Esophagus muscularis mucosa (tissue), 4 donors: ENCODE measurements around the gene TP63. TPM values are rescaled to one million over a fixed set of nuclear protein-coding genes. Genes with fewer than 3 reads are reported as not detected.

Source experiments
- DNase-seq: peaks from one replicate; pipeline ENCODE4 v3.0.0-alpha.2; 2017; ENCODE audit errors: extremely low spot score
- H3K27ac ChIP-seq, 4 donors: fragments of 200-600 bp; sonication (generic); replicated peaks in 1 of 4; 1 replicate in 3 of 4; 2 replicates in 1 of 4; pipeline ENCODE4 v1.5.1; 2016 to 2019; ENCODE audit warnings: mild to moderate bottlenecking in 1 of 4
- H3K27me3 ChIP-seq, 4 donors: fragments of 200-600 bp; sonication (generic); one replicate each; pipeline versions ENCODE4 v1.5.1 to v1.6.0; 2016 to 2019
- H3K36me3 ChIP-seq, 4 donors: fragments of 200-600 bp; sonication (generic); one replicate each; pipeline ENCODE4 v1.5.1; 2016 to 2019
- H3K4me1 ChIP-seq, 4 donors: fragments of 200-600 bp; sonication (generic); one replicate each; pipeline ENCODE4 v1.5.1; 2016 to 2019
- H3K4me3 ChIP-seq, 4 donors: fragments of 200-600 bp; sonication (generic); 1 replicate in 2 of 4; 2 replicates in 2 of 4; pipeline ENCODE4 v1.5.1; 2016 to 2019; ENCODE audit warnings: mild to moderate bottlenecking in 4 of 4, moderate library complexity in 1 of 4
- H3K9me3 ChIP-seq, 4 donors: fragments of 200-600 bp; sonication (generic); 1 replicate in 3 of 4; 2 replicates in 1 of 4; pipeline ENCODE4 v1.5.1; 2016 to 2019
- CTCF ChIP-seq, 3 experiments: fragments of 200-600 bp in 2 of 3; fragments of 450-650 bp in 1 of 3; sonication (generic) in 2 of 3; IDR thresholded peaks; one replicate each; pipeline ENCODE4 v1.5.1; 2017 to 2019; ENCODE audit warnings: antibody characterized with exemption in 3 of 3, mild to moderate bottlenecking in 2 of 3, moderate library complexity in 1 of 3
- EP300 ChIP-seq: sonication (generic); formaldehyde crosslinking; IDR thresholded peaks from one replicate; pipeline ENCODE4 v1.6.1; 2017; ENCODE audit warnings: antibody characterized with exemption
- POLR2A ChIP-seq: fragments of 450-650 bp; IDR thresholded peaks from one replicate; pipeline ENCODE4 v1.6.1; 2017; ENCODE audit warnings: antibody characterized with exemption, moderate library complexity, mild to moderate bottlenecking, low read depth
- POLR2AphosphoS5 ChIP-seq, 2 donors: sonication (generic); formaldehyde crosslinking; IDR thresholded peaks; one replicate each; pipeline ENCODE4 v1.6.1; 2017; ENCODE audit warnings: antibody characterized with exemption in 2 of 2
- WGBS: methylation state at CpG from one replicate; pipeline ENCODE4 v1.1.5; 2018; 5-methylcytosine and 5-hydroxymethylcytosine counted together
- intact Hi-C: fragments of 100-400 bp; cut with DNase I; formaldehyde crosslinking; loops from one replicate; pipeline ENCODE4 v1.15.1; 2023
- total RNA-seq, 4 donors: library from RNA; depleted of rRNA; stranded (reverse); fragments of >200 nt; gene quantifications; one replicate each; pipeline versions ENCODE4 v1.1.0 to v1.2.1, GENCODE V29; 2016

The TP63 gene
- total RNA-seq, 4 donors from 2014 or later = under 0.01 to 0.34 (median 0.21) TPM

GRCh38 chr3:189914799-189915198, 283.6 kb downstream of the TP63 start:
- no peak for TF ChIP-seq CTCF (IDR thresholded peaks at IDR 0.05)
- no peak for TF ChIP-seq POLR2A
- TF ChIP-seq POLR2AphosphoS5 (IDR thresholded peaks at IDR 0.05) = no peak
- no peak for TF ChIP-seq EP300
- H3K36me3 ChIP-seq = no peaks in the 10 kb centered on the region
- intact Hi-C loops = no loop called here
- H3K4me3 ChIP-seq = no peak overlapping the region
- H3K27ac ChIP-seq = no peak overlapping the region
- no peak for DNase-seq
- no peaks in the 10 kb centered on the region for H3K27me3 ChIP-seq
- no peaks in the 10 kb centered on the region for H3K4me1 ChIP-seq
- no peaks in the 10 kb centered on the region for H3K9me3 ChIP-seq
- WGBS = 72% methylated on average over 3 of the region's 3 CpGs

GRCh38 chr3:189921770-189922169, 290.6 kb downstream of the TP63 start:
- TF ChIP-seq POLR2A (no peak), POLR2AphosphoS5 (IDR thresholded peaks at IDR 0.05) (no peak), EP300 (no peak), CTCF (IDR thresholded peaks at IDR 0.05) (no peak)
- H3K27me3 ChIP-seq = no peaks in the 10 kb centered on the region

GRCh38 chr3:189927975-189928895, 297.0 kb downstream of the TP63 start:
- no peak for DNase-seq
- 77% methylated on average over 6 of the region's 6 CpGs for WGBS
- intact Hi-C loops = no loop called here

More at GRCh38 chr3:189921770-189922169, 290.6 kb downstream of the TP63 start:
- no peaks in the 10 kb centered on the region for H3K9me3 ChIP-seq
- no peak for DNase-seq
- H3K4me1 ChIP-seq = no peaks in the 10 kb centered on the region
- no peaks in the 10 kb centered on the region for H3K36me3 ChIP-seq
- no peak overlapping the region for H3K27ac ChIP-seq
- intact Hi-C loops = no loop called here
- no peak overlapping the region for H3K4me3 ChIP-seq

GRCh38 chr3:189936201-189936945, 305.2 kb downstream of the TP63 start:
- no peaks in the 10 kb centered on the region for H3K27me3 ChIP-seq
- no peak for TF ChIP-seq EP300
- TF ChIP-seq POLR2A = no peak
- TF ChIP-seq POLR2AphosphoS5 (IDR thresholded peaks at IDR 0.05) = no peak
- no peak for TF ChIP-seq CTCF (IDR thresholded peaks at IDR 0.05)
- no peaks in the 10 kb centered on the region for H3K4me1 ChIP-seq
- no peak overlapping the region for H3K4me3 ChIP-seq
- intact Hi-C loops = no loop called here
- no peaks in the 10 kb centered on the region for H3K9me3 ChIP-seq
- H3K27ac ChIP-seq = no peak overlapping the region
- no peak for DNase-seq
- H3K36me3 ChIP-seq = no peaks in the 10 kb centered on the region
- WGBS = 78% methylated on average over 6 of the region's 6 CpGs

More at GRCh38 chr3:189927975-189928895, 297.0 kb downstream of the TP63 start:
- no peak overlapping the region for H3K4me3 ChIP-seq
- no peak overlapping the region for H3K27ac ChIP-seq
- no peaks in the 10 kb centered on the region for H3K9me3 ChIP-seq
- no peaks in the 10 kb centered on the region for H3K4me1 ChIP-seq
- no peaks in the 10 kb centered on the region for H3K27me3 ChIP-seq
- TF ChIP-seq CTCF (IDR thresholded peaks at IDR 0.05) (no peak), POLR2A (no peak), POLR2AphosphoS5 (IDR thresholded peaks at IDR 0.05) (no peak), EP300 (no peak)
- no peaks in the 10 kb centered on the region for H3K36me3 ChIP-seq
